ENCODE results near the gene ZRANB1. TPM values are rescaled to one million over a fixed set of nuclear protein-coding genes. Genes with fewer than 3 reads are reported as not detected.

The ZRANB1 gene
- total RNA-seq, 2 donors from 2014 or later, result 8.4 to 13.1 TPM

- no peak overlapping the region for H3K9ac ChIP-seq (ENCODE audit: low read depth in 2 of 2, low read length in 2 of 2)
- no peak overlapping the region for H3K27ac ChIP-seq
These were observed 82.7 kb downstream of the ZRANB1 start for GRCh38 chr10:125024497-125025234.

GRCh38 chr10:125025341-125025740, 83.4 kb downstream of the ZRANB1 start:
- intact Hi-C loops (cut with DNase I), result no loop called here
- Histone ChIP-seq H3K36me3 (peaks cover 9% of the 10 kb centered on the region), H3K27ac (no peak overlapping the region), H3K9me3 (no peaks in the 10 kb centered on the region), H3K9ac (ENCODE audit: low read depth in 2 of 2, low read length in 2 of 2) (no peak overlapping the region), H3K4me1 (peaks cover 19% of the 10 kb centered on the region), H3K4me3 (no peak overlapping the region), H3K27me3 (no peaks in the 10 kb centered on the region)
- no peak for TF ChIP-seq CTCF (IDR thresholded peaks at IDR 0.05)
- no peak for DNase-seq

More at GRCh38 chr10:125024497-125025234, 82.7 kb downstream of the ZRANB1 start:
- intact Hi-C loops (cut with DNase I), result no loop called here
- H3K27me3 ChIP-seq, result no peaks in the 10 kb centered on the region
- peaks cover 9% of the 10 kb centered on the region for H3K36me3 ChIP-seq
- no peak overlapping the region for H3K4me3 ChIP-seq
- H3K9me3 ChIP-seq, result no peaks in the 10 kb centered on the region
- H3K4me1 ChIP-seq, result peaks cover 19% of the 10 kb centered on the region
- TF ChIP-seq CTCF (IDR thresholded peaks at IDR 0.05), result no peak
- DNase-seq, result no peak

- Histone ChIP-seq H3K27ac (no peak overlapping the region), H3K9ac (ENCODE audit: low read depth in 2 of 2, low read length in 2 of 2) (no peak overlapping the region), H3K4me3 (no peak overlapping the region), H3K27me3 (no peaks in the 10 kb centered on the region), H3K9me3 (no peaks in the 10 kb centered on the region), H3K36me3 (peaks cover 9% of the 10 kb centered on the region), H3K4me1 (peaks cover 19% of the 10 kb centered on the region)
- DNase-seq, result no peak
- intact Hi-C loops (cut with DNase I), result no loop called here
- TF ChIP-seq CTCF (IDR thresholded peaks at IDR 0.05), result no peak
These were observed 84.4 kb downstream of the ZRANB1 start for GRCh38 chr10:125026036-125026931.

GRCh38 chr10:125026974-125027735, 85.2 kb downstream of the ZRANB1 start:
- TF ChIP-seq CTCF (IDR thresholded peaks at IDR 0.05), result no peak
- Histone ChIP-seq H3K9me3 (no peaks in the 10 kb centered on the region), H3K4me3 (no peak overlapping the region), H3K27me3 (no peaks in the 10 kb centered on the region), H3K27ac (no peak overlapping the region), H3K36me3 (peaks cover 9% of the 10 kb centered on the region), H3K9ac (ENCODE audit: low read depth in 2 of 2, low read length in 2 of 2) (no peak overlapping the region), H3K4me1 (peaks cover 19% of the 10 kb centered on the region)
- DNase-seq, result no peak
- intact Hi-C loops (cut with DNase I), result no loop called here
